Cardiac fibroblast (primary cell): ENCODE measurements around the gene FDX2.

Experiments
- DNase-seq, 2 donors: peaks; one replicate each; pipeline versions ENCODE4 v3.0.0 to v3.0.0-alpha.2; 2010; ENCODE audit warnings: low read depth in 2 of 2
- H3K4me3 ChIP-seq, 2 donors: replicated peaks in 1 of 2; 1 replicate in 1 of 2; 2 replicates in 1 of 2; pipeline ENCODE4 v1.5.1; 2011; ENCODE audit warnings: low read depth in 2 of 2, low read length in 2 of 2, mild to moderate bottlenecking in 2 of 2, moderate library complexity in 1 of 2
- TF ChIP-seq, protein P1 (sequence below): IDR thresholded peaks from one replicate; pipeline ENCODE4 v1.5.1; 2011; ENCODE audit warnings: low read depth, mild to moderate bottlenecking, low read length, inconsistent platforms

FDX2 gene

DNA sequence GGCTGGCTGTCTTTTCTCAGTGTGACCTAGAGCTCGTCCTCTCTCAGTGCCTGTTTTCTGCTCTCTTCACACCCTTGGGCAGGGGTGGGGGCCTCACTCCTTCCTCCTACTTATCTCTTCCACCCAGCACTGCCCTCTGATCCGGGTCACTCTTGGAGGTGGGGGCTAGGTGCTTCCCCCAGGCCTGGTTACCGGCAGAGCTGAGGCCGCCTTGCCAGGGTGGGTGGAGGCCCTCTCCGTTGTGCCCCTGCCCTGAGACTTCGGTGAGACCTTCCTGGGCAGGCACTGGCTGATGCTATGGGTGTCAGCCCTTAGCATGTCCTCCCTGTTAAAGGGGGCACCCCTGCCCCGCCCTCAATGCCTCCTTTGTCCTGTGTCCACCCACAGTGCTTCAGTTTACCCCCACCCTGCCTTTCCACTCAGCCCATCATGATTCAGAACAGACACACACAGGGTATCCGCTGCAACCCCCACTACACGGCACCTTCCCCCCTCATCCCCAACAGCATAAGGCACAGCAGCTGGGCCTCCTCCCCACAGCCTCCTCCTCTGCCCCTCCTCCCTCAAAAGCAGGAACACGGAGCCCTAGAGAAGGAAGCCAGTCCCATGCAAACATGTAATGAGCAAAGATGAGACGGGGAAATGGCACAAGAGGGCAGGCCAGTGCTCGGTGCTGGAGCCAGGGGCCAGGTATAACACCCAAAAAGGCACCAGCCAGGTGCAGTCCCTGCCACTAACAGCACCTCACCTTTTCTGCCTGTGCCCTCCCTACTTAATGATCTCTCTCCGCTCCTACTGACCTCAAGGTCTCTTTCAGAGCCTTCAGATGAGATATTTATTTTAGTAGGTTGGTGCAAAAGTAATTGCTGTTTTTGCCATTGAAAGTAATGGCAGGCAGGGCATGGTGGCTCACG lies 16.0 kb downstream of the FDX2 start:
- TF ChIP-seq, protein P1, sequence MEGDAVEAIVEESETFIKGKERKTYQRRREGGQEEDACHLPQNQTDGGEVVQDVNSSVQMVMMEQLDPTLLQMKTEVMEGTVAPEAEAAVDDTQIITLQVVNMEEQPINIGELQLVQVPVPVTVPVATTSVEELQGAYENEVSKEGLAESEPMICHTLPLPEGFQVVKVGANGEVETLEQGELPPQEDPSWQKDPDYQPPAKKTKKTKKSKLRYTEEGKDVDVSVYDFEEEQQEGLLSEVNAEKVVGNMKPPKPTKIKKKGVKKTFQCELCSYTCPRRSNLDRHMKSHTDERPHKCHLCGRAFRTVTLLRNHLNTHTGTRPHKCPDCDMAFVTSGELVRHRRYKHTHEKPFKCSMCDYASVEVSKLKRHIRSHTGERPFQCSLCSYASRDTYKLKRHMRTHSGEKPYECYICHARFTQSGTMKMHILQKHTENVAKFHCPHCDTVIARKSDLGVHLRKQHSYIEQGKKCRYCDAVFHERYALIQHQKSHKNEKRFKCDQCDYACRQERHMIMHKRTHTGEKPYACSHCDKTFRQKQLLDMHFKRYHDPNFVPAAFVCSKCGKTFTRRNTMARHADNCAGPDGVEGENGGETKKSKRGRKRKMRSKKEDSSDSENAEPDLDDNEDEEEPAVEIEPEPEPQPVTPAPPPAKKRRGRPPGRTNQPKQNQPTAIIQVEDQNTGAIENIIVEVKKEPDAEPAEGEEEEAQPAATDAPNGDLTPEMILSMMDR, result no peak
- DNase-seq, result no peak
- no peak overlapping the region for H3K4me3 ChIP-seq

DNA sequence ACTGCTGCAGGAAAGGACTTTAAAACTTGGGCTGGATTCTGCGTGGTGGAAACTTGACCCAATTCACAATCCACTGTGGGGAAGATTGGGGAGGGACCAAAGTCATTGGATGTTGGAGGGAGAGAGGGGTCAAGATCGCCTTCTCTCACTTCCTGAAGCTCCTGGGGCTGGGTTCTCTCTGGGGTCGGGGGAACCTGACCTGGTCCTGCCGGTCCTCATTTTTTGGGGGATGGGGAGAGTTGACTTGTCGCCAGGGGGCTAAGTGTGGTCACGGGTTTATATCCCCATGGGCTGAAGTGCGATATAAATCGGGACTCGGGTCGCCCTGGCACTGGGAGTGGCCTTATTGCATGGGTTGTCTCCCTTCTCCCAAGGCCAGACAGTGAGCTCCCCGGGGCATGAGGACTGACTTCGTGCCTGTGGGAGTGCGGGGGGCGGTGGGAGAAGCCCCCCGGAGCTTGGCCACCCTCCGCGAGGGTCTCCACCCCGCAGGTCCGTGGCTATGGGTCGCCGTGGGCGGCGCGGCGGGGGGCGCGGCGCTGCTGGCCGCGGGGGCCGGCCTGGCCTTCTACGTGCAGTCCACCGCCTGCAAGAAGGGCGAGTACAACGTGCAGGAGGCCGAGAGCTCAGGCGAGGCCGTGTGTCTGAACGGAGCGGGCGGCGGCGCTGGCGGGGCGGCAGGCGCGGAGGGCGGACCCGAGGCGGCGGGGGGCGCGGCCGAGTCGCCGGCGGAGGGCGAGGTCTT lies 19.8 kb downstream of the FDX2 start:
- no peak for DNase-seq
- TF ChIP-seq, protein P1, result no peak
- peak overlapping the region in 1 of 2 donors; percentile 14 for H3K4me3 ChIP-seq

DNA sequence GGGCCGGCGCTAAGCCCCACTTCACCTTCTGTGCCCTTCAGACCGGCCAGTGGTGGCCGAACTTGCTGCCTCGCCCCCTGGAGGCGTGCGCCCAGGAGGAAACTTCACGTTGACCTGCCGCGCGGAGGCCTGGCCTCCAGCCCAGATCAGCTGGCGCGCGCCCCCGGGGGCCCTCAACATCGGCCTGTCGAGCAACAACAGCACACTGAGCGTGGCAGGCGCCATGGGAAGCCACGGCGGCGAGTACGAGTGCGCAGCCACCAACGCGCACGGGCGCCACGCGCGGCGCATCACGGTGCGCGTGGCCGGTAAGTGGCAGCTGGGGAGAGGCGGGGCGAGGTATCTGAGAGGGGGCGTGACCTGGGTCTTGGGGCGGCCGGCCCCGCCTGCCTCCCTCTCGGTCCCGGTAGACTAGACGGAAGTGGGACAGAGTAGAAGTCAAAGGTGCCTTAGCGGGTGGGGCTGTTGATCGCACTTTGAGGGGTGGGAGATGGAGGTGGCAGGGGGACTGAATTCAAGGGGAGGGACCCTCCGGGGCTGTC lies 20.4 kb downstream of the FDX2 start:
- peak in 1 of 2 donors; percentile 42 for DNase-seq
- TF ChIP-seq, protein P1, result peak; percentile 14
- peak overlapping the region in 1 of 2 donors; percentile 14 for H3K4me3 ChIP-seq

DNA sequence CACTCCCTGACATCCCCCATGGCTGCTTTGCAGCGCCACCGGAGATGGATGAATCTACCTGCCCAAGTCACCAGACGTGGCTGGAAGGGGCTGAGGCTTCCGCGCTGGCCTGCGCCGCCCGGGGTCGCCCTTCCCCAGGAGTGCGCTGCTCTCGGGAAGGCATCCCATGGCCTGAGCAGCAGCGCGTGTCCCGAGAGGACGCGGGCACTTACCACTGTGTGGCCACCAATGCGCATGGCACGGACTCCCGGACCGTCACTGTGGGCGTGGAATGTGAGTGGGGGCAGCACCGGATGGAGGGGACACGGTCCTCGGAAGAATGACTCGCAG lies 21.5 kb downstream of the FDX2 start:
- TF ChIP-seq, protein P1, result no peak
- H3K4me3 ChIP-seq, result no peak overlapping the region
- no peak for DNase-seq

DNA sequence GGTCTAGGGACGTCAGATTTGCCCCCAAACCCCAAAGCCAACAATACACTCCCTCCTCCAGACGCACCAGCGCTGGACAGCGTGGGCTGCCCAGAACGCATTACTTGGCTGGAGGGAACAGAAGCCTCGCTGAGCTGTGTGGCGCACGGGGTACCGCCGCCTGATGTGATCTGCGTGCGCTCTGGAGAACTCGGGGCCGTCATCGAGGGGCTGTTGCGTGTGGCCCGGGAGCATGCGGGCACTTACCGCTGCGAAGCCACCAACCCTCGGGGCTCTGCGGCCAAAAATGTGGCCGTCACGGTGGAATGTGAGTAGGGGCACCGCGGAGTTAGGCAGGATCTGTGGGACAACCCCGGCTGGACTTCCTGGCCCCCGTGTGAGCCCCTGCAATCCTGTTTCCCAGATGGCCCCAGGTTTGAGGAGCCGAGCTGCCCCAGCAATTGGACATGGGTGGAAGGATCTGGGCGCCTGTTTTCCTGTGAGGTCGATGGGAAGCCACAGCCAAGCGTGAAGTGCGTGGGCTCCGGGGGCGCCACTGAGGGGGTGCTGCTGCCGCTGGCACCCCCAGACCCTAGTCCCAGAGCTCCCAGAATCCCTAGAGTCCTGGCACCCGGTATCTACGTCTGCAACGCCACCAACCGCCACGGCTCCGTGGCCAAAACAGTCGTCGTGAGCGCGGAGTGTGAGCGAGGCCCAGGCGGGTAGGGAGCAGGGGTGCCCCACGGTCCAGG lies 22.0 kb downstream of the FDX2 start:
- TF ChIP-seq, protein P1, result no peak
- H3K4me3 ChIP-seq, result no peak overlapping the region
- DNase-seq, result no peak

DNA sequence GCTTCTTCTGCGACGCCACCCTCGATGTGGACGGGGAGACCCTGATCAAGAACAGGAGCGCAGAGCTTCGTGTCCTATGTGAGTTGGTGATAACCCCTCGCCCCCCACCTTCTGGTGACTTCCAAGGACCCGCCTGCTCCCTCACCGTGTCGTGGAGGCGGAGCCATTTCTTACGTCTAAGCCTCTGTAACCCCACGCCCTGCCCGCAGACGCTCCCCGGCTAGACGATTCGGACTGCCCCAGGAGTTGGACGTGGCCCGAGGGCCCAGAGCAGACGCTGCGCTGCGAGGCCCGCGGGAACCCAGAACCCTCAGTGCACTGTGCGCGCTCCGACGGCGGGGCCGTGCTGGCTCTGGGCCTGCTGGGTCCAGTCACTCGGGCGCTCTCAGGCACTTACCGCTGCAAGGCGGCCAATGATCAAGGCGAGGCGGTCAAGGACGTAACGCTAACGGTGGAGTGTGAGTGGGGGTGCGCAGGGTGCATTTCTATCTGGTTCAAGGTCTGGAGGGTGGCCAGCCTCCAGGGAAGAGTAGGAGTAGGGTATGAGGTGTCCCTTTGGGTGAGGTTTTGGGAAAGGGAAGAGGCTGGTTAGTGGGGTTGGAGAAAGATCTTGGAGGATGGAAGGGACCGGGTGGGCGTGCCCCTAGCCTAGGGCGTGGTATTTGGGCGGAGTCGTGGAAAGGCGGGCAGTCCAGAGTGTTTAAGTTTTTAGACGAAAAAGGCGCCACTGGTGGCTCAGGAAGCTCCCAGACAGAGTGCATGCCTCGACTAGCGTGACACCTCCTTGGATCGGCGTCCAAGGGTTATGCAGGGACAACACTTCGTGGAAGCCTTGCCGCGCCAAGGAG lies 22.8 kb downstream of the FDX2 start:
- peak overlapping the region; percentile 23 to 28 for H3K4me3 ChIP-seq
- TF ChIP-seq, protein P1, result no peak
- DNase-seq, result no peak
